Activated T-cell treated with anti-CD3 and anti-CD28 coated beads, Interleukin-2, amount 50 U/mL, for 72 hours (primary cell): Measurements from ENCODE around the gene ZNF148. TPM values are rescaled to one million over a fixed set of nuclear protein-coding genes. Genes with fewer than 3 reads are reported as not detected.
"Not testable (repeated sequence)": the region's sequence is repeated elsewhere in the genome, so short reads cannot be mapped to it uniquely, and the experiment has no call there.

Source experiments
- ATAC-seq, 2 donors: fragments of 150-1000 bp; cut with Tn5 transposase; replicated peaks in 1 of 2; 2 replicates each; pipeline ENCODE4 v1.10.0; 2021; ENCODE audit warnings: moderate library complexity in 2 of 2, mild to moderate bottlenecking in 1 of 2
- DNase-seq, 2 donors: peaks; one replicate each; pipeline ENCODE4 v3.0.0; 2021 to 2022; ENCODE audit warnings: mixed read lengths in 1 of 2
- H3K27ac Mint-ChIP-seq: one replicate; pipeline ENCODE4 v1.8.0; 2022; ENCODE audit warnings: mild to moderate bottlenecking, moderate library complexity, mixed read lengths
- H3K27me3 Mint-ChIP-seq: one replicate; pipeline ENCODE4 v1.8.0; 2022; ENCODE audit warnings: low read depth, mixed read lengths
- H3K36me3 Mint-ChIP-seq, 2 donors: one replicate each; pipeline ENCODE4 v1.8.0; 2022; ENCODE audit warnings: mixed read lengths in 2 of 2, mild to moderate bottlenecking in 1 of 2; ENCODE audit not compliant: insufficient read depth in 2 of 2
- H3K4me1 Mint-ChIP-seq: one replicate; pipeline ENCODE4 v1.8.0; 2022; ENCODE audit warnings: low read depth, mixed read lengths
- H3K4me3 Mint-ChIP-seq, 2 donors: one replicate each; pipeline ENCODE4 v1.8.0; 2022; ENCODE audit warnings: mild to moderate bottlenecking in 2 of 2, mixed read lengths in 2 of 2, moderate library complexity in 2 of 2
- H3K9me3 Mint-ChIP-seq, 2 donors: one replicate each; pipeline ENCODE4 v1.8.0; 2022; ENCODE audit warnings: mixed read lengths in 2 of 2
- total RNA-seq, 2 donors: library from RNA; stranded (reverse); gene quantifications; one replicate each; pipeline ENCODE4 v1.2.3, GENCODE V29; 2022

The ZNF148 gene
- total RNA-seq, 2 donors from 2014 or later: 42.0 to 44.7 TPM

- H3K9me3 Mint-ChIP-seq: no peaks in the 10 kb centered on the region
- ATAC-seq (no peak), DNase-seq (no peak)
- peaks cover 7% of the 10 kb centered on the region for H3K27me3 Mint-ChIP-seq
- H3K27ac Mint-ChIP-seq: no peak overlapping the region
- no peaks in the 10 kb centered on the region for H3K36me3 Mint-ChIP-seq
- peaks cover 14% of the 10 kb centered on the region for H3K4me1 Mint-ChIP-seq
- H3K4me3 Mint-ChIP-seq: no peak overlapping the region
Observed at GRCh38 chr3:125389282-125389681, 14.2 kb upstream of the ZNF148 start.

- H3K4me1 Mint-ChIP-seq, H3K27ac Mint-ChIP-seq, H3K9me3 Mint-ChIP-seq, H3K36me3 Mint-ChIP-seq, H3K27me3 Mint-ChIP-seq, ATAC-seq, H3K4me3 Mint-ChIP-seq, DNase-seq: not testable (repeated sequence)
Observed at GRCh38 chr3:125388369-125388768, 13.2 kb upstream of the ZNF148 start.

GRCh38 chr3:125386811-125387210 is 11.7 kb upstream of the ZNF148 start:
- Mint-ChIP-seq H3K4me3 (no peak overlapping the region), H3K9me3 (no peaks in the 10 kb centered on the region), H3K27ac (no peak overlapping the region), H3K27me3 (no peaks in the 10 kb centered on the region), H3K4me1 (peaks cover 13% of the 10 kb centered on the region), H3K36me3 (no peaks in the 10 kb centered on the region)
- DNase-seq: no peak
- ATAC-seq: no peak

- peaks cover 15% of the 10 kb centered on the region for H3K4me1 Mint-ChIP-seq
- no peaks in the 10 kb centered on the region for H3K27me3 Mint-ChIP-seq
- no peaks in the 10 kb centered on the region for H3K9me3 Mint-ChIP-seq
- no peak overlapping the region for H3K4me3 Mint-ChIP-seq
- ATAC-seq (no peak), DNase-seq (no peak)
- H3K36me3 Mint-ChIP-seq: no peaks in the 10 kb centered on the region
- H3K27ac Mint-ChIP-seq: no peak overlapping the region
Observed at GRCh38 chr3:125383744-125384143, 8.6 kb upstream of the ZNF148 start.

- H3K27me3 Mint-ChIP-seq: no peaks in the 10 kb centered on the region
Observed at GRCh38 chr3:125382298-125382697, 7.2 kb upstream of the ZNF148 start.

GRCh38 chr3:125381743-125382142 is 6.6 kb upstream of the ZNF148 start:
- no peaks in the 10 kb centered on the region for H3K36me3 Mint-ChIP-seq
- DNase-seq (peak; percentile 20 to 38), ATAC-seq (peak; percentile 92 to 93)
- peak overlapping the region; percentile 37 to 63 for H3K4me3 Mint-ChIP-seq
- H3K9me3 Mint-ChIP-seq: no peaks in the 10 kb centered on the region
- H3K27ac Mint-ChIP-seq: no peak overlapping the region
- peaks cover 15% of the 10 kb centered on the region for H3K4me1 Mint-ChIP-seq
- no peaks in the 10 kb centered on the region for H3K27me3 Mint-ChIP-seq

More at GRCh38 chr3:125382298-125382697, 7.2 kb upstream of the ZNF148 start:
- no peaks in the 10 kb centered on the region for H3K9me3 Mint-ChIP-seq
- H3K27ac Mint-ChIP-seq: no peak overlapping the region
- no peaks in the 10 kb centered on the region for H3K36me3 Mint-ChIP-seq
- ATAC-seq (no peak), DNase-seq (no peak)
- no peak overlapping the region for H3K4me3 Mint-ChIP-seq
- peaks cover 15% of the 10 kb centered on the region for H3K4me1 Mint-ChIP-seq

- H3K36me3 Mint-ChIP-seq: no peaks in the 10 kb centered on the region
- H3K27me3 Mint-ChIP-seq: no peaks in the 10 kb centered on the region
- H3K9me3 Mint-ChIP-seq: no peaks in the 10 kb centered on the region
- peak overlapping the region; percentile 37 to 63 for H3K4me3 Mint-ChIP-seq
- no peak overlapping the region for H3K27ac Mint-ChIP-seq
- DNase-seq: no peak
- peak; percentile 54 to 63 for ATAC-seq
- H3K4me1 Mint-ChIP-seq: peaks cover 15% of the 10 kb centered on the region
Observed at GRCh38 chr3:125381314-125381713, 6.2 kb upstream of the ZNF148 start.

- ATAC-seq (no peak), DNase-seq (no peak)
- Mint-ChIP-seq H3K4me3 (no peak overlapping the region), H3K9me3 (no peaks in the 10 kb centered on the region), H3K4me1 (peaks cover 24% of the 10 kb centered on the region), H3K36me3 (peaks cover 5 to 7% of the 10 kb centered on the region in 2 donors), H3K27ac (no peak overlapping the region), H3K27me3 (no peaks in the 10 kb centered on the region)
Observed at GRCh38 chr3:125379483-125379882, 4.4 kb upstream of the ZNF148 start.

GRCh38 chr3:125378762-125379161 is 3.6 kb upstream of the ZNF148 start:
- Mint-ChIP-seq H3K9me3 (no peaks in the 10 kb centered on the region), H3K27ac (no peak overlapping the region), H3K27me3 (no peaks in the 10 kb centered on the region), H3K36me3 (peaks cover 8 to 10% of the 10 kb centered on the region in 2 donors), H3K4me1 (peaks cover 32% of the 10 kb centered on the region), H3K4me3 (no peak overlapping the region)
- DNase-seq: no peak
- ATAC-seq: no peak

GRCh38 chr3:125375950-125376679 is 990 bp upstream of the ZNF148 start:
- Mint-ChIP-seq H3K36me3 (peaks cover 10 to 12% of the 10 kb centered on the region in 2 donors), H3K4me1 (peaks cover 35% of the 10 kb centered on the region), H3K27me3 (no peaks in the 10 kb centered on the region), H3K4me3 (peak overlapping the region; percentile 99 to 100), H3K9me3 (no peaks in the 10 kb centered on the region), H3K27ac (peak overlapping the region; percentile 100)
- DNase-seq: no peak
- no peak for ATAC-seq

- H3K36me3 Mint-ChIP-seq: peaks cover 14 to 19% of the 10 kb centered on the region in 2 donors
Observed at GRCh38 chr3:125374501-125374995, 577 bp downstream of the ZNF148 start.

GRCh38 chr3:125367403-125368230 is 7.5 kb downstream of the ZNF148 start:
- peaks cover 0 to 2% of the 10 kb centered on the region in 2 donors for H3K9me3 Mint-ChIP-seq
- peaks cover 61% of the 10 kb centered on the region for H3K4me1 Mint-ChIP-seq
- peaks cover 7 to 18% of the 10 kb centered on the region in 2 donors for H3K36me3 Mint-ChIP-seq
- H3K27ac Mint-ChIP-seq: peak overlapping the region; percentile 76
- DNase-seq: no peak
- H3K27me3 Mint-ChIP-seq: no peaks in the 10 kb centered on the region
- no peak overlapping the region for H3K4me3 Mint-ChIP-seq
- ATAC-seq: no peak

More at GRCh38 chr3:125374501-125374995, 577 bp downstream of the ZNF148 start:
- peak overlapping the region; percentile 95 to 100 for H3K4me3 Mint-ChIP-seq
- H3K27me3 Mint-ChIP-seq: no peaks in the 10 kb centered on the region
- peaks cover 46% of the 10 kb centered on the region for H3K4me1 Mint-ChIP-seq
- ATAC-seq (peak; percentile 42 to 44), DNase-seq (peak; percentile 38 to 44)
- peak overlapping the region; percentile 91 for H3K27ac Mint-ChIP-seq
- peaks cover 0 to 2% of the 10 kb centered on the region in 2 donors for H3K9me3 Mint-ChIP-seq

- Mint-ChIP-seq H3K36me3 (peaks cover 7 to 14% of the 10 kb centered on the region in 2 donors), H3K4me1 (peaks cover 53% of the 10 kb centered on the region), H3K27me3 (no peaks in the 10 kb centered on the region), H3K9me3 (peaks cover 0 to 2% of the 10 kb centered on the region in 2 donors), H3K27ac (no peak overlapping the region), H3K4me3 (no peak overlapping the region)
- no peak for ATAC-seq
- DNase-seq: no peak
Observed at GRCh38 chr3:125366132-125366531, 9.0 kb downstream of the ZNF148 start.
